Endodermal cell (in vitro differentiated cells): Measurements from ENCODE around the gene ARHGEF3. TPM values are rescaled to one million over a fixed set of nuclear protein-coding genes. Genes with fewer than 3 reads are reported as not detected.

Experiments
- DNase-seq: peaks from one replicate; pipeline ENCODE4 v3.0.0-alpha.2; 2017
- H3K27ac ChIP-seq: 2 replicates; pipeline ENCODE4 v1.5.1; 2013; ENCODE audit warnings: mild to moderate bottlenecking, low read depth, low read length, moderate library complexity
- H3K27me3 ChIP-seq: 2 replicates; pipeline ENCODE4 v1.6.1; 2013; ENCODE audit warnings: mild to moderate bottlenecking, low read length, moderate library complexity; ENCODE audit not compliant: insufficient read depth, control insufficient read depth, poor library complexity, severe bottlenecking
- H3K36me3 ChIP-seq: 2 replicates; pipeline ENCODE4 v1.7.0; 2013; ENCODE audit warnings: mild to moderate bottlenecking, low read length, moderate library complexity; ENCODE audit not compliant: control insufficient read depth, insufficient read depth
- H3K4me1 ChIP-seq: one replicate; pipeline ENCODE4 v1.7.0; 2013; ENCODE audit warnings: low read length; ENCODE audit not compliant: control insufficient read depth, insufficient read depth
- H3K4me3 ChIP-seq: 2 replicates; pipeline ENCODE4 v1.5.1; 2013; ENCODE audit warnings: mild to moderate bottlenecking, low read length, moderate library complexity
- H3K9ac ChIP-seq: 2 replicates; pipeline ENCODE4 v1.6.1; 2013; ENCODE audit warnings: mild to moderate bottlenecking, low read length, moderate library complexity; ENCODE audit not compliant: poor library complexity, severe bottlenecking; ENCODE audit errors: extremely low read depth
- H3K9me3 ChIP-seq: 2 replicates; pipeline ENCODE4 v1.6.1; 2013; ENCODE audit warnings: mild to moderate bottlenecking, low read length, moderate library complexity; ENCODE audit not compliant: control insufficient read depth
- H3K27ac Mint-ChIP-seq: 2 replicates; pipeline ENCODE4 v1.8.0; 2020; ENCODE audit warnings: mixed read lengths
- H3K27me3 Mint-ChIP-seq: 2 replicates; pipeline ENCODE4 v1.8.0; 2021; ENCODE audit warnings: mild to moderate bottlenecking, mixed read lengths; ENCODE audit not compliant: insufficient read depth
- H3K36me3 Mint-ChIP-seq: 2 replicates; pipeline ENCODE4 v1.8.0; 2020; ENCODE audit warnings: low read depth, mixed read lengths
- H3K4me1 Mint-ChIP-seq: 2 replicates; pipeline ENCODE4 v1.8.0; 2020; ENCODE audit warnings: mixed read lengths
- H3K4me3 Mint-ChIP-seq: 2 replicates; pipeline ENCODE4 v1.8.0; 2020; ENCODE audit warnings: mild to moderate bottlenecking, moderate library complexity, mixed read lengths
- H3K9me3 Mint-ChIP-seq: 2 replicates; pipeline ENCODE4 v1.8.0; 2020; ENCODE audit warnings: mild to moderate bottlenecking, mixed read lengths
- CTCF ChIP-seq: fragments of 200-600 bp; sonication (generic); conservative IDR thresholded peaks from 2 replicates; pipeline ENCODE4 v1.5.0; 2021; ENCODE audit warnings: antibody characterized with exemption, mild to moderate bottlenecking
- WGBS, 2 experiments: methylation state at CpG; one replicate each; pipeline versions ENCODE4 v1.1.5 to v1.1.7; 2013; ENCODE audit warnings: missing lambda C conversion rate in 2 of 2, mixed read lengths in 1 of 2; ENCODE audit not compliant: insufficient coverage in 1 of 2, insufficient read length in 1 of 2; 5-methylcytosine and 5-hydroxymethylcytosine counted together
- total RNA-seq, 2 donors: library from RNA; stranded (reverse); fragmentation: NEBNext Ultra II Directional in 1 of 2; extraction: Animal tissue kit (Norgen Biotek cat#: 25700) in 1 of 2; gene quantifications; 2 replicates in 1 of 2; 3 replicates in 1 of 2; pipeline ENCODE4 v1.2.1, GENCODE V29; 2021

Gene ARHGEF3
- total RNA-seq, 2 donors from 2014 or later, result 12.7 to 14.1 TPM

DNA sequence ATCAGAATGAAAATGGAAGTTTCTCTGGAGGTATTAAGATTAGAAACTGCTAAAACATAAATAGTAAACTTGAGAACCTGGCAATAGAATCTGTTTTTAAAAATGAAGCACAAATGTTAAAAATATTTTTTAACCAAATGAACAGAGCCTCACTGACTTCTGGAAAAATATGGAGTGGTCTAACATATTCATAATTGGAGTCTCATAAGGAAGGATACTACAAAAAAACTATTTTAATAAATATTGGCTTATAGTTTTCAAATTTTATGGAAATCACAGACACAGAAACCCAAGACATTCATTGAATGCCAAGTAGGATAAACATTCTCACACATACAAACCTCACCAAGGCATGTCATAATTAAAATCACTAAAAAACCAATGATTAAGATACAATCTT lies 95.1 kb downstream of the ARHGEF3 start:
- no peaks in the 10 kb centered on the region for H3K9me3 Mint-ChIP-seq
- no peak for TF ChIP-seq CTCF

GRCh38 chr3:56704706-56705105 lies 97.0 kb downstream of the ARHGEF3 start:
- Mint-ChIP-seq H3K27me3 (no peaks in the 10 kb centered on the region), H3K4me1 (peaks cover 6% of the 10 kb centered on the region), H3K4me3 (no peak overlapping the region), H3K36me3 (no peaks in the 10 kb centered on the region), H3K27ac (no peak overlapping the region), H3K9me3 (no peaks in the 10 kb centered on the region)
- Histone ChIP-seq H3K9me3 (peaks cover 8% of the 10 kb centered on the region), H3K27me3 (no peaks in the 10 kb centered on the region), H3K9ac (no peak overlapping the region), H3K4me3 (no peak overlapping the region), H3K36me3 (no peaks in the 10 kb centered on the region), H3K4me1 (no peaks in the 10 kb centered on the region), H3K27ac (no peak overlapping the region)
- WGBS, 2 experiments, result 92 to 100% methylated on average over 1 to 3 of the region's 3 CpGs
- DNase-seq, result no peak
- TF ChIP-seq CTCF, result no peak

More for the DNA sequence above, 95.1 kb downstream of the ARHGEF3 start:
- no peak for DNase-seq
- no peaks in the 10 kb centered on the region for H3K36me3 Mint-ChIP-seq
- Histone ChIP-seq H3K4me1 (no peaks in the 10 kb centered on the region), H3K9ac (no peak overlapping the region), H3K27ac (no peak overlapping the region), H3K36me3 (no peaks in the 10 kb centered on the region), H3K4me3 (no peak overlapping the region), H3K9me3 (peaks cover 8% of the 10 kb centered on the region), H3K27me3 (no peaks in the 10 kb centered on the region)
- H3K27me3 Mint-ChIP-seq, result no peaks in the 10 kb centered on the region
- H3K4me1 Mint-ChIP-seq, result no peaks in the 10 kb centered on the region
- H3K4me3 Mint-ChIP-seq, result no peak overlapping the region
- H3K27ac Mint-ChIP-seq, result no peak overlapping the region

DNA sequence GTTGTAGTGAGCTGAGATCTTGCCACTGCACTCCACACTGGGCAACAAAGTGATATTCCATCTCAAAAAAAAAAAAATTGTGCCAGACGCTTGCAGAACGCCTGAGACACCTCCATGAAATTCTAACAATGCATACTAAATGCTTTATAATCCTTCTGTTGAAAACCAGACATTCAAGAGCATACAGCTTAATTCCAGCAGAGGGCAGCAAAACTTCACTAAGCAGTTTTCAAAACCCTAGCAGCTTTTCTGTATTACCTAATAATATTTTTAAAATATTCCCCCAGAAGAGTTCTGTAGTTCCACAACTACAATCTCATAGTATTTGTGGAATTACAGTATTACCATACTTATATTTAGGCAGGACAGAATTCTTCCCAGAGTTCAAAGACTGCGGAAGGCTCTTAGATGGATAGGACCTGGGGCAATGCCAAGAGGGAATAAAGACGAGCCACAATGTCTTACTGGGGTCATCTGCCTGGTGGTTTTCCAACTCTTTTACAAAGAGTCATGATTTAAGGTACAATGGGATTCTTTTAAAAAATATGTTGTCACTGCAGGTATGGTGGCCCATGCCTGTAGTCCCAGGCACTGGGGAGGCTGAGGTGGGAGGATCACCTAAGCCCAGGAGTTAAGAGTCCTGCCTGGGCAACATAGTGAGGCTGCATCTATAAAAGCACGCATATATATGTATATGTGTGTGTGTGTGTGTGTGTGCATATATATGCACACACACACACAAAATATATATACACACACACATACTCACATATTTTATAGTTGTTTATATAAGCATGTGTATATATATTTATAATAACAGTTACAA lies 99.0 kb downstream of the ARHGEF3 start:
- H3K4me3 Mint-ChIP-seq, result no peak overlapping the region
- no peak overlapping the region for H3K4me3 ChIP-seq
- WGBS, 2 experiments, result 20 to 54% methylated on average over 1 to 4 of the region's 5 CpGs
- H3K27ac Mint-ChIP-seq, result no peak overlapping the region
- no peak overlapping the region for H3K27ac ChIP-seq
- no peak overlapping the region for H3K9ac ChIP-seq
- H3K9me3 ChIP-seq, result peaks cover 8% of the 10 kb centered on the region
- TF ChIP-seq CTCF, result peak; percentile 95
- H3K27me3 Mint-ChIP-seq, result no peaks in the 10 kb centered on the region
- no peaks in the 10 kb centered on the region for H3K9me3 Mint-ChIP-seq
- H3K36me3 Mint-ChIP-seq, result no peaks in the 10 kb centered on the region
- peak; percentile 56 for DNase-seq
- no peaks in the 10 kb centered on the region for H3K36me3 ChIP-seq
- no peaks in the 10 kb centered on the region for H3K27me3 ChIP-seq
- H3K4me1 Mint-ChIP-seq, result peaks cover 6% of the 10 kb centered on the region
- H3K4me1 ChIP-seq, result no peaks in the 10 kb centered on the region
